HG02884 (cell line): Measurements from ENCODE around the gene CSAG2.

Experiments used
- ATAC-seq: cut with Tn5 transposase; IDR thresholded peaks from one replicate; pipeline ENCODE4 v1.9.1; 2021; ENCODE audit warnings: mild to moderate bottlenecking, moderate library complexity; ENCODE audit not compliant: unreplicated experiment

CSAG2 gene

DNA sequence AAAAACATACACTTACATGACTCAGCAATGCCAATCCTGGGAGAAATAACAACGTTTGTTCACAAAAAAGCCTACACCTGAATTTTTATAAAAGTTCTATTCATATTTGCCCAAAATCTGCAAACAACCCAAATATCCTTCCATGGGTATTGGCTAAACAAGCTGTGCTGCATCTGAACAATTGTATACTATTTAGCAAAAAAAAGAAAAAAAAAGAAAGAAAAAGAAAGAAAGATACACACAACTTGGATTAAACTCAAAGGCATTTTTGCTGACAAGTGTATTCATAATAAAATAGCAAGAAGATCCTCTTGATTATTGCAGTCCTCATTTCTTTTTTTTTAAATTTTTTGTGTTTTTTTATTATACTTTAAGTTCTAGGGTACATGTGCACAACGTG, 34.9 kb downstream of the CSAG2 start:
- ATAC-seq: no peak

DNA sequence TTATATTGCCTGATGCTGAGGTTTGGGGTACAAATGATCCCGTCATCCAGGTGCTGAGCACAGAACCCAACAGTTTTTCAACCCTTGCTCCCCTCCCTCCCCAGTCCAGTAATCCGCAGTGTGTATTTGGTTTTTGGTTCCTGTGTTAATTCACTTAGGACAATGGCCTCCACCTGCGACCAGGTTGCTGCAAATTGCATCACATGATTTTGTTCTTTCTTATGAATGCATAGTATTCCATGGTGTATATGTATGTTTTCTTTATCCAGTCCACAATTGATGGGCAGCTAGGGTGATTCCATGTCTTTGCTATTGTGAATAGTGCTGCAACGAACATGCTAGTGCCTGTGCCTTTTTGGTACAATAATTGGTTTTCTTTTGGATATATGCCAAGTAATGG, 46.0 kb downstream of the CSAG2 start:
- no peak for ATAC-seq

DNA sequence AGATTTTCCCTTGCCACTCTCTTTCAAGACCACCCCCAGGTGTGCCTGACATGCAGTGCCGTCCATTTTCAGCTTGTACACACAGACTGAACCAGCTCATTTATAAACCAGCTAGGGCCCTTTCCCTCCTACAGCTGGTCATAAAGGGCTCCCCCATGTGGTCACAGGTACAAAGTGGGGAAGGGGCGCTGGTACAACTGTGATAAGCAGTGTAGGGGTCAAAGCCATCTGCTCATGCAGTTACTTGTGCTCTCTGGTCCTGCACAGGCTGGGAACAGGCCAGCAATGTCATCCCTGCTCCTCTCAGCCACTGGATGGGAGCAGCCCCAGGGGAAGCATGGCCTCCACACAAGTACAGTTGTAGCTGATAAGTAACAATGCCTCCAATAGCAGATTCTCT, 50.8 kb downstream of the CSAG2 start:
- ATAC-seq: no peak
